ENCODE results near the gene HMGCLL1.

Gene HMGCLL1

DNA sequence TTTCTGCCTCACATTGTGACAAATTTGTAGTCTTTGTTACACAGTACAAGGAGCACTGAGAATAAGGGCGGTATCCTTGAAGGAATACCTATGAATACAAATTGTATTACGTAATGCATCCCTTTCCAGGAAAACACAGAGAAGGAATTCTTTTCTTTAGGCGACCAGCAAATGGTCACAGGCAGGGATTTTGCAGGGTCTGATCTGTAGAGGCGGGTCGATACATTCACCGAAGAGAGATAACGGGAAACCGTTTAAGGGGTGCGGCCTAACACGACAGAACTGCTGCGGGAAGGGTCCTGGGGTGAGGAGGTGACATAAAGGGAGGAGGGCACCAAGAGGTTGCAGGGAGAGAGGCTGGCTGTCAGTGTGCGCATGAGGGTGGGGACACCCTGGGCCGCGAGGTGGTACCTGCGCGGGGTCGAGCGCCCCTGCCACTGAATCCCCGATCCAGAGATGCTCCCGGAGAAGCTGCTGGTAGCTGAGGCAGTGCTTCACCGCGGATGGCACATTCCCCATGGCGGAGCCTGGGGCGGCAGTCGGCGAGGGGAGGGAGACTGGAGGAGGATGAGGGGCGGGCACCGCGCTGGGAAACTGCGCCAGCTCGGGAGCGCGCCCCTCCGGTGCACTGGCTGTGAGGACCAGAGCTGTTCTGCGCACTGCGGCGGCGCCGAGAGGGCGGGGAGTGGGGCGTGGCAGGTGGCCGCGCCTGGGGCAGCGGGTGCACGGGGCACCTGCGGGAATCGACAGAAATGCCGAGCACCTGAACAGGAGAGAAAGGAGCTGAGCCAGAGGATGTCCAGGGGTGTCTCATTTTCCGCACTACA is at the start of gene HMGCLL1:
TSS of gene HMGCLL1 (minus strand) at position 656 of the 827 bp plus-strand sequence. CDS start at position 519, 137 bp downstream.
- DNase-seq = no peak

- DNase-seq = no peak
Measured at GRCh38 chr6:55621993-55622392, 43.0 kb upstream of the HMGCLL1 start.

GRCh38 chr6:55621244-55621643 is 42.3 kb upstream of the HMGCLL1 start:
- no peak for DNase-seq

GRCh38 chr6:55617272-55617671 is 38.3 kb upstream of the HMGCLL1 start:
- DNase-seq = no peak

GRCh38 chr6:55604021-55604420 is 25.0 kb upstream of the HMGCLL1 start:
- DNase-seq = no peak

DNA sequence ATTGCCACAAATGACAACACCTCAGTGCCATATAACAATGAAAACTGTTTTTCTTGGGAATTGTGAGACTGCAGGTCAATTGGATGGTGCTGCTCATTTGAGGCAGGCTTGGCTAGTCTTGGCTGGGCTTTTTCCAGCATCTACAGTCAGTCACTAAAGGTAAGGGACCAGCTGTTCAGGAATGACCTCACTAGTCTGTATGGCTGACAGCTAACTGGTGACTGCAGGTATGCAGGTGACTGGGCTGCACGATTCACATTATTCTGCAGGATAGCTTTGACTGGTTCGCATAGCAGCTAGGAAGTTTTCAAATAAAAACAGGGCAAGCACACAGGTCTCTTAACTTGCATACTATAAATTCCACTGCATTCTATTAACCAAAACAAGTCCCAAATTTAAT is 22.1 kb upstream of the HMGCLL1 start:
- no peak for DNase-seq

DNA sequence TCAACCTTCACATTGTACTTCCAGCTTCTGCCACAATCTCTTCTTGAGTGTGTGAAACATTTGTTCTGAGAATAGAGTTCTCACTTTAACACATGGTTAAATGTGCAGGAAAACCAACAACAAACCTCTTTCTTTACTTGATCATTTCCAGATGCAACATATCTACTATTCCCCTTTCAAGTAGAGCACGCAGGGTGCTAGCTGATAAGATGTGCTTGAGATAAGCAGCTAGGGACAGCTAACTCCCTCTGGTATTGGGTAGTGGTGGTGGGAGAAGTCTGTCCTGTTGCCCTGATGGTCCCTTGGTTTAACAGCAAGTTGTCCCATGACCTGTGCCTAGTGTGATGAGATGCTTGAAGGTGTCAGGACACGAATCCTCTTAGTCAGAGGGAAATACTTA is 15.4 kb upstream of the HMGCLL1 start:
- no peak for DNase-seq

DNA sequence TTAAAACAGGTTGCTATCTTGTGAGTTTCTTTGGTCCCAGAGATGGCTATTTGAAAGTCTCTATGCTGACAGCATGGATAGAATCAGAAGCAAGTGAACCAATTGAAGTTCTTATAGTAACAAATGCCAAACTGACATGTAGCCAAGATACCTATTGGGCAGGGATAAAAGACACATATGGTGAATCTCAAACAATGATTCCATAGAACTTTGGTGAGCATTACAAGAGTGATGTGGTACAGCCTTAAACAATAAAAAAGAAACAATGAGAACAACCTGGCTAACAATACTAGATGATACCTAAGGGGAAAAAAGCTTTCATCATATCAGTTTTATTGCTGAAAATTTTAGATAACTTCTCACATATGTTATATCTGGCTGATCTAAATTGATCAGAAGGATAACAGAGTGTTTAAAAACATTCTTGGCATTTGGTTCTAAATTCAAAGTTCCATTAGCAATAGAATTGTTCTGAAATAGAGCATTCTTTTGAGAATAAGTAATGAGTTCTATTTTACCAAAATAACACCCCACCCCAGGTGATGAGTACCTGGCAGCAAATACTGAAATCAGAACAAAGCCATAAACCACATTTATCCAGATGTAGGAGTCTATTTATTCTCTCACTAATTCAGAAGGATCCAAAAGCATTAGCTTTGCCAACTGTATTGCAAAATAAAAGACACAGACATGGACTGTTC is 5.8 kb upstream of the HMGCLL1 start:
- no peak for DNase-seq

- DNase-seq = no peak
Measured at GRCh38 chr6:55576811-55577210, 2.2 kb downstream of the HMGCLL1 start.

DNA sequence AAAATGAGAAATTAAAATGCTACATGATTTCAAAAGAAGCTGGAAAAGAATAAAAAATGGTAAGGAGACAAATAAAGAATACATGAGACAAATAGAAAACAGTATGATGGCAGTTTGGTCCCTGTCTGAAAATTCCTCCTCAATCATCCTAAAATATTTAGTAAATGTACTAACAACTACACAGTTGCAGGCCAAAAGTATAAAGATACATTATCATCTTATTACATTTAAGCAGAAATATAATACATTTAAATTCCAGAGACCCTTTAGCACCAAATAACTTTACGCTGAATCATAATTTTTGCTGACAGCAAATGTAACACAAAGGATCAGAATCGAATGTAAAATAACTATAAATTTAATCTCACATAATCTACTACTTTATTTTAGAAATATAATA is 4.4 kb downstream of the HMGCLL1 start:
- DNase-seq = no peak

GRCh38 chr6:55569638-55570037 is 9.4 kb downstream of the HMGCLL1 start:
- DNase-seq = no peak

- DNase-seq = no peak
Measured at GRCh38 chr6:55568808-55569439, 10.1 kb downstream of the HMGCLL1 start.

GRCh38 chr6:55567558-55567957 is 11.4 kb downstream of the HMGCLL1 start:
- no peak for DNase-seq

DNA sequence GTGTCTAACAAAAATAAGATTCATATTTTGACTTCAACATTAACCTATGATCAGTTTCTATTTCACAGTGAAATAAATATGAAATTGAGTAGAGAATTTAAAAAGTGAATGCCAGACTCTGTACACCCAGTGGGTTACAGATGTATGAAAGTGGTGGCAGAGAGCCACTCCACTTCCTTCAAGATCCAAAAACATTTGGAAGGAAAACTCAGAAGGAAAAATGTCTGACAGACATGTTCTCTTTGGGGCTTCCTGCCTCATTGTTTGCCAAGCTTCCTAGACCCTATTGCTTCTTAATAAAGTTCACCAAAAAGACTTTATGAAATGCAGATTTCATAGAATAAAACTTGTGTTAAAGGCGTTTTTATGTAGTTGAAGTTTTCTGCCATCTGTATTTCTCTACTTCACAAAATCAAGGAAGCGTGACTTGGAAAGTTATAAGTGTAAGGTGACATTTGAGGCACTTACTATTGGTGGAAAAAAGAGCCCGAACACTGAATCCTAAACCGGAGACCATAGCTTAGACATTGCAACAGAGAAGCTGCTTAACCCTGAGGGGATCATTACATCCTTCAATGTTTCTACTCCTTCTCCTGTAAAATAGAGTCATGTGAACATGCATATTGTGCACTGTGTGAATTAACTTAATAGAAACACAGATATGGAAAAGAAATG is 12.8 kb downstream of the HMGCLL1 start:
- DNase-seq = no peak

DNA sequence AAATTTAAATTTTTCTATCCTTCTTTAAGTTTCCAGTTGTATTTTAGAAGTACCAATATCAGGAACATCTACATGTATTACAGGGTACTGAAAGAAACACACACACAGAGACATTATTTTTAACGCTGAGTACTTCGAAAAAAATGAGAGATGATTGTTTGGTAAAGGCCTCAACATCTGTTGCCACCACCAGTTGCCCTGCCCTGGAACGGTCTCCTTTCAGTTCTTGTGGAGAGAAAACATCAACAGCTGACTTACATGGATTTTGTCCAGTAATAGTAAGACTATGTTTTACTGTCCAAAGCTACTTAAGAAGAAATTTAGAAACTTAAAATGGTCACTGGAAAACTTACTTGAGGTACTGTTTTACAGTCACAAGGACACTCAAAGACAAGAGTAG is 16.7 kb downstream of the HMGCLL1 start:
- no peak for DNase-seq

- no peak for DNase-seq
Measured at GRCh38 chr6:55560290-55560885, 18.6 kb downstream of the HMGCLL1 start.

GRCh38 chr6:55557146-55557545 is 21.8 kb downstream of the HMGCLL1 start:
- DNase-seq = no peak

- DNase-seq = no peak
Measured at GRCh38 chr6:55545791-55546190, 33.2 kb downstream of the HMGCLL1 start.

GRCh38 chr6:55543633-55544309 is 35.2 kb downstream of the HMGCLL1 start:
- DNase-seq = no peak

GRCh38 chr6:55541024-55541423 is 38.0 kb downstream of the HMGCLL1 start:
- DNase-seq = no peak

DNA sequence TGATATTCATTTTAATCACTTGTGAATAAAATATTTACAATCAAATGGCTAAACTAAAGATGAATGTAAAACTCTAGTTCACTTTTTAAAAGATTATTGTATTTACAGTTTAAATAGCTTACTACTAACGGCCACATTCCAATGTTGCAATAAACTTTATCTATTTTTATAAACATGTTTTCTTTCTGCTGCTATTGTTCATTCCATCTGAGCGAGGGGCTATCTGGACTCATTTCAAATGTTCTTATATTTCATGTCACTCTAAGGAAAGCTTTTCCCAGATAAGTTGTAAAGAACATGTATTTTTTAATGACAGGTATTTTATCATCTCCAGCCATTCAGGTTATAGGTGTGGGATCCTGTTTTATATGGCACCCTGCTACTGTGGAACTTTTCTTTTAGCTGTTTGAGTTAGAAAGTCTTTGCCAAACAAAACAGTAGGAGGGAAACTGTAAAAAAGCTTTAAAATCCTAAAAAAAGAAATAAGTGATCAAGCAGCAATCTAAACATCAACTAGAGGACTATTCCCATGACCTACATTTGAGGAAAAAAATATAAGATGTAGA is 42.5 kb downstream of the HMGCLL1 start:
- no peak for DNase-seq

- DNase-seq = no peak
Measured at GRCh38 chr6:55531496-55531895, 47.5 kb downstream of the HMGCLL1 start.

Measured in stimulated activated naive CD4-positive, alpha-beta T cell treated with Interleukin-2 at 50 U/mL for 16 hours (primary cell).